HL-60 (cell line): Measurements from ENCODE around the gene MT4.

Source experiments
- DNase-seq, 2 experiments: peaks; one replicate each; pipeline ENCODE4 v3.0.0-alpha.2; 2010 to 2020; ENCODE audit warnings: low read depth in 1 of 2, low spot score in 1 of 2
- H3K27ac ChIP-seq: fragments of 250-450 bp; sonication (Bioruptor Pico); replicated peaks from 2 replicates; pipeline ENCODE4 v1.5.1; 2020; ENCODE audit warnings: mild to moderate bottlenecking, moderate library complexity
- H3K27me3 ChIP-seq: fragments of 250-450 bp; sonication (Bioruptor Pico); 2 replicates; pipeline ENCODE4 v1.5.1; 2021; ENCODE audit warnings: mild to moderate bottlenecking, moderate library complexity; ENCODE audit not compliant: insufficient read depth, poor library complexity, severe bottlenecking
- H3K4me3 ChIP-seq: replicated peaks from 2 replicates; pipeline ENCODE4 v1.5.1; 2011; ENCODE audit warnings: mild to moderate bottlenecking, control low read depth, low read length; ENCODE audit not compliant: insufficient read depth
- CTCF ChIP-seq: IDR thresholded peaks from one replicate; pipeline ENCODE4 v1.5.1; 2011; ENCODE audit warnings: low read length, control low read depth, inconsistent platforms; ENCODE audit not compliant: insufficient read depth
- GABPA ChIP-seq: IDR thresholded peaks from 2 replicates; pipeline ENCODE4 v1.6.1; 2012; ENCODE audit warnings: low read depth
- POLR2AphosphoS5 ChIP-seq: IDR thresholded peaks from 2 replicates; pipeline ENCODE4 v1.6.1; 2012; ENCODE audit warnings: low read depth
- REST ChIP-seq: IDR thresholded peaks from 2 replicates; pipeline ENCODE4 v1.6.1; 2012; ENCODE audit warnings: low read depth; ENCODE audit not compliant: insufficient replicate concordance
- SPI1 ChIP-seq: IDR thresholded peaks from 2 replicates; pipeline ENCODE4 v1.6.1; 2012; ENCODE audit warnings: low read depth, mild to moderate bottlenecking, borderline replicate concordance

The MT4 gene

DNA sequence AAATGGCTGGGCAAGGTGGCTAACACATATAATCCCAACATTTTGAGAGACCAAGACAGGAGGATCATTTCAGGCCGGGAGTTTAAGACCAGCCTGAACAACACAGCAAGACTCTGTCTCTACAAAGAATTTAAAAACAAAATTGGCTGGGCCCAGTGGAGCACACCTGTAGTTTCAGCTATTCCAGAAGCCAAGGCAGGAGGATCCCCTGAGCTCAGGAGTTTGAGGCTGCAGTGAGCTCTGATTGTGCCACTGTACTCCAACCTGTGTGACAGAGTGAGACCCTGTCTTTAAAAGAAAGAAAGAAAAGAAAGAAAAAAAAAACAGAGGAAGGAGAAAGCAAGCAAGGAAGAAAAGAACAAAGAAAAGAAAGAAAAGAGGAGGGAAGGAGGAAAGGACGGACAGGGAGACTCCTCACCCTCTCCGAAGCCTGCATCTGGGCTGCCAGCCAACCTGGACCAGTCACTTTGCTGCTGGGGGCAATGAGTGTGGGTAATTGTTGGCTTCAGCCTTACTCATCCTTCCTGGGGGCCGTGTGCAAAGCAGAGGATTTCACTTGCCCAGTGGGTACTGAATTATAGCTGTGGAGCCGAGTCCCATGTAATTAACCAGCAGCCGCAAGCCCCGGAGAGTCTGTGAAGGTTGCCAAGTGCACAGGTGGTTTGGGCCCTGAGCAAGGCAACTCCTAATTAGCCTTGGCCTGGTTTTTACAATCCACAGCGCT is 6.7 kb upstream of the MT4 start:
- no peak overlapping the region for H3K27ac ChIP-seq
- H3K27me3 ChIP-seq: peaks cover 2% of the 10 kb centered on the region
- no peak overlapping the region for H3K4me3 ChIP-seq
- TF ChIP-seq REST (no peak), POLR2AphosphoS5 (no peak), CTCF (no peak), SPI1 (no peak), GABPA (no peak)
- no peak for DNase-seq

GRCh38 chr16:56559109-56559508 is 5.8 kb upstream of the MT4 start:
- H3K4me3 ChIP-seq: no peak overlapping the region
- DNase-seq: no peak
- H3K27ac ChIP-seq: no peak overlapping the region
- H3K27me3 ChIP-seq: peaks cover 2% of the 10 kb centered on the region
- TF ChIP-seq REST: no peak
- TF ChIP-seq GABPA: no peak
- TF ChIP-seq CTCF: no peak
- TF ChIP-seq SPI1: no peak
- no peak for TF ChIP-seq POLR2AphosphoS5

DNA sequence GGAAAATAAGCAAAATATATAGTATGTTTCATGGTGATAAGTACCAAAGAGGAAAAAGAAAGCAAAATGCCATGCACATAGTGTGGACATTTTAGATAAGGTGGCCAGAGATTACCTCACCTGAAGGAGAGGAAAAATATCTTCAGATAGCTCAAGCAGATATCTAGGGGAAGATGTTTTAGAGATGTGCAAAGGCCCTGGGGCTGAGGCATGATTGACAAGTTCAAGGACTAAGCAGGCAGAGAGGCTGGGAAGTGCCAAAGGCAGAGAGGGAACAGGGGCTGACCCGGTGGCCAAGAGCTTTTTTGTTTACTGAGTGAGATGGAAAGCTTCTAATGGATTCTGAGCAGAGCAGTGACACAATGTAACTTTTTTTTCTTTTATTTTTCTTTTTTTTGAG is 4.4 kb upstream of the MT4 start:
- H3K27ac ChIP-seq: no peak overlapping the region
- DNase-seq: no peak
- peaks cover 2% of the 10 kb centered on the region for H3K27me3 ChIP-seq
- H3K4me3 ChIP-seq: no peak overlapping the region
- TF ChIP-seq CTCF: no peak
- no peak for TF ChIP-seq GABPA
- no peak for TF ChIP-seq POLR2AphosphoS5
- no peak for TF ChIP-seq SPI1
- TF ChIP-seq REST: no peak
